H9 (cell line): ENCODE results near the gene INO80. TPM values are rescaled to one million over a fixed set of nuclear protein-coding genes. Genes with fewer than 3 reads are reported as not detected.

Source experiments
- DNase-seq: peaks from one replicate; pipeline ENCODE4 v3.0.0-alpha.2; 2017
- H2AFZ ChIP-seq: one replicate; pipeline ENCODE4 v1.6.1; 2013; ENCODE audit warnings: mild to moderate bottlenecking, low read length, control low read depth, moderate library complexity
- H2AK5ac ChIP-seq: 2 replicates; pipeline ENCODE4 v1.6.1; 2013; ENCODE audit warnings: low read length, control low read depth, mixed read lengths; ENCODE audit not compliant: insufficient read length
- H2BK120ac ChIP-seq: one replicate; pipeline ENCODE4 v1.6.1; 2013; ENCODE audit warnings: low read depth, mild to moderate bottlenecking, low read length, control low read depth, inconsistent platforms; ENCODE audit not compliant: poor library complexity, severe bottlenecking
- H2BK12ac ChIP-seq: 2 replicates; pipeline ENCODE4 v1.6.1; 2013; ENCODE audit warnings: low read length, control low read depth, mixed read lengths, low read depth; ENCODE audit not compliant: insufficient read length
- H2BK15ac ChIP-seq: 2 replicates; pipeline ENCODE4 v1.6.1; 2013; ENCODE audit warnings: low read depth, low read length, control low read depth
- H2BK20ac ChIP-seq: one replicate; pipeline ENCODE4 v1.6.1; 2013; ENCODE audit warnings: low read depth, mild to moderate bottlenecking, low read length, control low read depth, inconsistent platforms; ENCODE audit not compliant: poor library complexity, severe bottlenecking
- H2BK5ac ChIP-seq: 2 replicates; pipeline ENCODE4 v1.6.1; 2013; ENCODE audit warnings: low read length, control low read depth, mixed read lengths; ENCODE audit not compliant: insufficient read length
- H3K14ac ChIP-seq: 2 replicates; pipeline ENCODE4 v1.6.1; 2013; ENCODE audit warnings: low read length, control low read depth; ENCODE audit not compliant: insufficient read depth
- H3K18ac ChIP-seq: 2 replicates; pipeline ENCODE4 v1.6.1; 2013; ENCODE audit warnings: low read depth, mild to moderate bottlenecking, mixed read lengths, low read length, control low read depth; ENCODE audit not compliant: insufficient read length
- H3K23ac ChIP-seq: 2 replicates; pipeline ENCODE4 v1.6.1; 2013; ENCODE audit warnings: low read length, control low read depth, mixed read lengths, low read depth; ENCODE audit not compliant: insufficient read length
- H3K23me2 ChIP-seq: 2 replicates; pipeline ENCODE4 v1.6.1; 2013; ENCODE audit warnings: low read depth, mild to moderate bottlenecking, mixed read lengths, low read length, control low read depth; ENCODE audit not compliant: insufficient read length, poor library complexity, severe bottlenecking
- H3K27ac ChIP-seq: 2 replicates; pipeline ENCODE4 v1.5.1; 2013; ENCODE audit warnings: low read length, control low read depth, mixed read lengths, low read depth; ENCODE audit not compliant: insufficient read length
- H3K27me3 ChIP-seq: 2 replicates; pipeline ENCODE4 v1.6.1; 2013; ENCODE audit warnings: low read length, control low read depth, inconsistent platforms; ENCODE audit not compliant: insufficient read depth
- H3K4ac ChIP-seq: 2 replicates; pipeline ENCODE4 v1.6.1; 2013; ENCODE audit warnings: low read depth, mild to moderate bottlenecking, control low read depth, inconsistent platforms, low read length, moderate library complexity
- H3K4me1 ChIP-seq: 2 replicates; pipeline ENCODE4 v1.6.1; 2013; ENCODE audit warnings: low read length, control low read depth, inconsistent platforms; ENCODE audit not compliant: insufficient read depth
- H3K4me2 ChIP-seq: 2 replicates; pipeline ENCODE4 v1.6.1; 2013; ENCODE audit warnings: low read length, control low read depth, mixed read lengths; ENCODE audit not compliant: insufficient read length, insufficient read depth
- H3K56ac ChIP-seq: 2 replicates; pipeline ENCODE4 v1.6.1; 2013; ENCODE audit warnings: low read depth, mild to moderate bottlenecking, mixed read lengths, low read length, control low read depth; ENCODE audit not compliant: insufficient read length
- H3K79me1 ChIP-seq: 2 replicates; pipeline ENCODE4 v1.6.1; 2013; ENCODE audit warnings: low read depth, mild to moderate bottlenecking, moderate library complexity, low read length, control low read depth, inconsistent platforms; ENCODE audit not compliant: insufficient read depth, poor library complexity, severe bottlenecking
- H3K79me2 ChIP-seq: 2 replicates; pipeline ENCODE4 v1.6.1; 2013; ENCODE audit warnings: low read length, control low read depth, inconsistent platforms; ENCODE audit not compliant: insufficient read depth
- H3K9ac ChIP-seq: 2 replicates; pipeline ENCODE4 v1.6.1; 2013; ENCODE audit warnings: low read length, control low read depth, mixed read lengths; ENCODE audit not compliant: insufficient read length; ENCODE audit errors: extremely low read depth
- H3K9me3 ChIP-seq: one replicate; pipeline ENCODE4 v1.6.1; 2013; ENCODE audit warnings: low read depth, low read length, inconsistent platforms; ENCODE audit not compliant: control insufficient read depth
- H3T11ph ChIP-seq: one replicate; pipeline ENCODE4 v1.6.1; 2013; ENCODE audit warnings: mild to moderate bottlenecking, low read length, control low read depth, inconsistent platforms
- H4K20me1 ChIP-seq: one replicate; pipeline ENCODE4 v1.6.1; 2013; ENCODE audit not compliant: control insufficient read depth, insufficient read length, insufficient read depth
- H4K5ac ChIP-seq: 2 replicates; pipeline ENCODE4 v1.6.1; 2013; ENCODE audit warnings: low read depth, mild to moderate bottlenecking, mixed read lengths, low read length, control low read depth; ENCODE audit not compliant: insufficient read length
- H4K8ac ChIP-seq: replicated peaks from 2 replicates; pipeline ENCODE4 v1.6.1; 2013; ENCODE audit warnings: low read length, control low read depth, mixed read lengths, low read depth; ENCODE audit not compliant: insufficient read length
- H4K91ac ChIP-seq: 2 replicates; pipeline ENCODE4 v1.6.1; 2013; ENCODE audit warnings: low read depth, mild to moderate bottlenecking, moderate library complexity, mixed read lengths, low read length, control low read depth; ENCODE audit not compliant: insufficient read length
- H3K27ac Mint-ChIP-seq, 3 experiments: 2 replicates in 2 of 3; 3 replicates in 1 of 3; pipeline ENCODE4 v1.8.0; 2020 to 2021; ENCODE audit warnings: mixed read lengths in 3 of 3, mild to moderate bottlenecking in 1 of 3, moderate library complexity in 1 of 3
- H3K27me3 Mint-ChIP-seq: 2 replicates; pipeline ENCODE4 v1.8.0; 2021; ENCODE audit warnings: low read depth, mild to moderate bottlenecking, moderate library complexity, mixed read lengths
- H3K36me3 Mint-ChIP-seq, 3 experiments: 2 replicates in 2 of 3; 3 replicates in 1 of 3; pipeline ENCODE4 v1.8.0; 2020 to 2021; ENCODE audit warnings: low read depth in 3 of 3, mixed read lengths in 3 of 3; ENCODE audit not compliant: insufficient read depth in 1 of 3
- H3K4me1 Mint-ChIP-seq, 2 experiments: 2 replicates each; pipeline ENCODE4 v1.8.0; 2020; ENCODE audit warnings: mixed read lengths in 2 of 2
- H3K4me3 Mint-ChIP-seq, 2 experiments: 2 replicates in 1 of 2; 3 replicates in 1 of 2; pipeline ENCODE4 v1.8.0; 2020 to 2021; ENCODE audit warnings: mild to moderate bottlenecking in 2 of 2, mixed read lengths in 2 of 2, moderate library complexity in 1 of 2
- H3K9me3 Mint-ChIP-seq, 2 experiments: 2 replicates in 1 of 2; 3 replicates in 1 of 2; pipeline ENCODE4 v1.8.0; 2020; ENCODE audit warnings: mild to moderate bottlenecking in 2 of 2, mixed read lengths in 2 of 2, moderate library complexity in 1 of 2
- WGBS: extraction: QIAGEN DNeasy Blood & Tissue Kit; methylation state at CpG from one replicate; pipeline ENCODE4 v1.1.7; 2013; ENCODE audit warnings: missing lambda C conversion rate, low lambda C conversion rate, mixed read lengths; ENCODE audit not compliant: insufficient read length; ENCODE audit errors: extremely low coverage; 5-methylcytosine and 5-hydroxymethylcytosine counted together
- total RNA-seq: library from RNA; stranded (reverse); gene quantifications from 2 replicates; pipeline ENCODE4 v1.2.1, GENCODE V29; 2021
- TF ChIP-seq, protein P1 (sequence below): fragments of 200-600 bp; sonication (generic); conservative IDR thresholded peaks from 3 replicates; pipeline ENCODE4 v1.8.0; 2021; ENCODE audit warnings: antibody characterized with exemption, mild to moderate bottlenecking

Gene INO80
- total RNA-seq, 1 experiment from 2014 or later, result 29.2 TPM

DNA sequence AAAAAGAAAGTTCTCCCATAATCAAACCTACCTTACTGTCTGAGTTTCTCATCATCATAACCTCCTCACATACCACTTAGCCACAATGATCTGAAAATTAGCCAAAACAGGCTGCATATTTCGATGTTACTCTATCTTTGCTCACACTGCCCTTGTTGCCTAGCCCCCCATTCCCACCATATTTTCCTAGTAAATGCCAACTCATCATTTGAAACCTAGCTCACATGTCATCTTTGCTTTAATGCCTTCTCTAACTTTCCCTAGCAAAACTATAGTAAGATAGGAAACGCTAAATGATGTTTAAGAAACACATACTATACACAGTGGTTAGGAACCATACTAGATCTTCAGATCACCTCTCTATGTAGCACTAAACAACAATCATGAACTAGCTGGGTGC, 64.9 kb downstream of the INO80 start:
- no peak overlapping the region for H3K9ac ChIP-seq
- no peak overlapping the region for H2AK5ac ChIP-seq
- H3K4ac ChIP-seq, result no peak overlapping the region
- Mint-ChIP-seq H3K9me3 (no peaks in the 10 kb centered on the region), H3K4me1 (no peaks in the 10 kb centered on the region), H3K27me3 (no peaks in the 10 kb centered on the region), H3K27ac (no peak overlapping the region), H3K4me3 (no peak overlapping the region), H3K36me3 (peaks cover 36 to 90% (median 86%) of the 10 kb centered on the region in 3 experiments; a peak in 6 of 7 replicates)
- H3K9me3 ChIP-seq, result no peaks in the 10 kb centered on the region
- H4K8ac ChIP-seq, result no peak overlapping the region
- no peak overlapping the region for H2BK12ac ChIP-seq
- WGBS, result no CpG with 5 or more reads among the region's 2 CpGs
- no peaks in the 10 kb centered on the region for H4K20me1 ChIP-seq
- H3K23me2 ChIP-seq, result no peaks in the 10 kb centered on the region
- DNase-seq, result no peak
- no peak overlapping the region for H2AFZ ChIP-seq
- no peak overlapping the region for H4K91ac ChIP-seq
- no peak overlapping the region for H3K18ac ChIP-seq
- no peak overlapping the region for H4K5ac ChIP-seq
- no peak overlapping the region for H2BK120ac ChIP-seq
- H3K79me2 ChIP-seq, result no peaks in the 10 kb centered on the region
- no peak overlapping the region for H3K23ac ChIP-seq
- no peak overlapping the region for H3K56ac ChIP-seq
- no peak overlapping the region for H3T11ph ChIP-seq
- no peak overlapping the region for H2BK20ac ChIP-seq
- no peaks in the 10 kb centered on the region for H3K27me3 ChIP-seq
- no peaks in the 10 kb centered on the region for H3K4me1 ChIP-seq
- no peak overlapping the region for H3K14ac ChIP-seq
- TF ChIP-seq, protein P1, sequence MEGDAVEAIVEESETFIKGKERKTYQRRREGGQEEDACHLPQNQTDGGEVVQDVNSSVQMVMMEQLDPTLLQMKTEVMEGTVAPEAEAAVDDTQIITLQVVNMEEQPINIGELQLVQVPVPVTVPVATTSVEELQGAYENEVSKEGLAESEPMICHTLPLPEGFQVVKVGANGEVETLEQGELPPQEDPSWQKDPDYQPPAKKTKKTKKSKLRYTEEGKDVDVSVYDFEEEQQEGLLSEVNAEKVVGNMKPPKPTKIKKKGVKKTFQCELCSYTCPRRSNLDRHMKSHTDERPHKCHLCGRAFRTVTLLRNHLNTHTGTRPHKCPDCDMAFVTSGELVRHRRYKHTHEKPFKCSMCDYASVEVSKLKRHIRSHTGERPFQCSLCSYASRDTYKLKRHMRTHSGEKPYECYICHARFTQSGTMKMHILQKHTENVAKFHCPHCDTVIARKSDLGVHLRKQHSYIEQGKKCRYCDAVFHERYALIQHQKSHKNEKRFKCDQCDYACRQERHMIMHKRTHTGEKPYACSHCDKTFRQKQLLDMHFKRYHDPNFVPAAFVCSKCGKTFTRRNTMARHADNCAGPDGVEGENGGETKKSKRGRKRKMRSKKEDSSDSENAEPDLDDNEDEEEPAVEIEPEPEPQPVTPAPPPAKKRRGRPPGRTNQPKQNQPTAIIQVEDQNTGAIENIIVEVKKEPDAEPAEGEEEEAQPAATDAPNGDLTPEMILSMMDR, result no peak
- no peak overlapping the region for H2BK15ac ChIP-seq
- no peak overlapping the region for H3K27ac ChIP-seq
- H3K4me2 ChIP-seq, result no peak overlapping the region
- no peaks in the 10 kb centered on the region for H3K79me1 ChIP-seq
- H2BK5ac ChIP-seq, result no peak overlapping the region
